HCT116 (cell line): Measurements from ENCODE around the gene SIGLEC7. TPM values are rescaled to one million over a fixed set of nuclear protein-coding genes. Genes with fewer than 3 reads are reported as not detected.

Source experiments
- ATAC-seq: fragments of 200-7000 bp; cut with Tn5 transposase; 2 replicates; pipeline ENCODE4 v1.9.1; 2020; ENCODE audit warnings: mild to moderate bottlenecking, moderate library complexity
- BruUV-seq: library from RNA; stranded (reverse); fragments of 400-500 nt; replicated peaks from 2 replicates; lab custom pipeline; 2021; lab: Mats Ljungman, UMichigan
- CTCF ChIA-PET: fragments of 300-600 bp; sonication (Branson Sonifier 250); formaldehyde crosslinking; loops from one replicate; lab custom pipeline; 2021; ENCODE audit warnings: antibody characterized with exemption; lab: Charles Lee
- POLR2A ChIA-PET: fragments of 300-600, 350-600 bp; sonication (Branson Sonifier 250); formaldehyde crosslinking; loops from one replicate; lab custom pipeline; 2021; ENCODE audit warnings: antibody characterized with exemption; lab: Charles Lee
- RAD21 ChIA-PET, 2 experiments: fragments of 300-600 bp; sonication (Branson Sonifier 250); formaldehyde crosslinking; loops; one replicate each; lab custom pipeline; 2023; ENCODE audit warnings: low total read pairs in 2 of 2; ENCODE audit not compliant: uncharacterized antibody in 2 of 2, unreplicated experiment in 2 of 2, low non-redundant PET in 1 of 2; lab: Charles Lee
- DNase-seq: peaks from one replicate; pipeline ENCODE4 v3.0.0-alpha.2; 2010; ENCODE audit warnings: low read depth, low spot score
- H2AFZ ChIP-seq: fragments of 200-600 bp; shearing (Covaris generic), sonication (generic); 2 replicates; pipeline ENCODE4 v1.6.1; 2017; ENCODE audit warnings: low read depth, mixed run types, mixed read lengths, antibody characterized with exemption, low read length; ENCODE audit not compliant: poor library complexity, severe bottlenecking
- H3K27ac ChIP-seq: 2 replicates; pipeline ENCODE4 v1.5.1; 2012; ENCODE audit warnings: low read depth, low read length
- H3K27me3 ChIP-seq: fragments of 200-600 bp; sonication (generic); 2 replicates; pipeline ENCODE4 v1.6.1; 2016; ENCODE audit warnings: mixed run types, low read length, mixed read lengths; ENCODE audit not compliant: insufficient read depth
- H3K36me3 ChIP-seq, 2 experiments: fragments of 200-500 bp in 1 of 2; fragments of 200-600 bp in 1 of 2; sonication (Bioruptor generic) in 1 of 2; sonication (generic) in 1 of 2; 2 replicates each; pipeline versions ENCODE4 v1.5.1 to v1.6.1; 2014 to 2016; ENCODE audit warnings: low read length in 2 of 2, inconsistent platforms in 1 of 2, mixed read lengths in 1 of 2, mixed run types in 1 of 2; ENCODE audit not compliant: insufficient read depth in 2 of 2, control insufficient read depth in 1 of 2
- H3K4me1 ChIP-seq, 2 experiments: fragments of 200-600 bp in 1 of 2; sonication (generic) in 1 of 2; 2 replicates each; pipeline versions ENCODE4 v1.5.1 to v1.6.1; 2012 to 2017; ENCODE audit warnings: low read length in 2 of 2, inconsistent platforms in 1 of 2, mild to moderate bottlenecking in 1 of 2, mixed read lengths in 1 of 2, mixed run types in 1 of 2, moderate library complexity in 1 of 2; ENCODE audit not compliant: insufficient read depth in 2 of 2, control insufficient read depth in 1 of 2
- H3K4me2 ChIP-seq: fragments of 200-600 bp; sonication (generic); 2 replicates; pipeline ENCODE4 v1.6.1; 2017; ENCODE audit warnings: mixed run types, low read length, mixed read lengths
- H3K4me3 ChIP-seq, 2 experiments: fragments of 200-600 bp in 1 of 2; sonication (generic) in 1 of 2; replicated peaks in 1 of 2; 2 replicates each; pipeline ENCODE4 v1.5.1; 2011 to 2016; ENCODE audit warnings: low read length in 2 of 2, control low read depth in 1 of 2, low read depth in 1 of 2, mild to moderate bottlenecking in 1 of 2, mixed read lengths in 1 of 2, mixed run types in 1 of 2
- H3K79me2 ChIP-seq: fragments of 200-600 bp; sonication (generic); 2 replicates; pipeline ENCODE4 v1.6.1; 2017; ENCODE audit warnings: mild to moderate bottlenecking, mixed run types, low read length, moderate library complexity, mixed read lengths; ENCODE audit not compliant: insufficient read depth
- H3K9ac ChIP-seq: fragments of 200-600 bp; sonication (generic); 2 replicates; pipeline ENCODE4 v1.6.1; 2016; ENCODE audit warnings: low read length, mixed read lengths
- H3K9me2 ChIP-seq: fragments of 200-600 bp; sonication (generic), shearing (Covaris generic); 2 replicates; pipeline ENCODE4 v1.6.1; 2017; ENCODE audit warnings: mixed run types, mild to moderate bottlenecking, moderate library complexity; ENCODE audit not compliant: insufficient read depth
- H3K9me3 ChIP-seq, 2 experiments: fragments of 200-500 bp in 1 of 2; fragments of 200-600 bp in 1 of 2; sonication (Bioruptor generic) in 1 of 2; sonication (generic) in 1 of 2; 2 replicates each; pipeline ENCODE4 v1.6.1; 2014 to 2017; ENCODE audit warnings: low read length in 2 of 2, mixed read lengths in 2 of 2, inconsistent platforms in 1 of 2, low read depth in 1 of 2, mild to moderate bottlenecking in 1 of 2, mixed run types in 1 of 2, moderate library complexity in 1 of 2; ENCODE audit not compliant: control insufficient read depth in 1 of 2, insufficient read depth in 1 of 2
- H4K20me1 ChIP-seq: fragments of 200-600 bp; sonication (generic), shearing (Covaris generic); 2 replicates; pipeline ENCODE4 v1.6.1; 2017; ENCODE audit warnings: mixed run types, mild to moderate bottlenecking, moderate library complexity; ENCODE audit not compliant: insufficient read depth
- CEBPB ChIP-seq: IDR thresholded peaks from 2 replicates; pipeline ENCODE4 v1.6.1; 2012; ENCODE audit warnings: low read depth
- CTCF ChIP-seq, 3 experiments: fragments of 200-600 bp in 1 of 3; sonication (generic) in 1 of 3; IDR thresholded peaks in 2 of 3; conservative IDR thresholded peaks in 1 of 3; 2 replicates each; pipeline ENCODE4 v1.5.1; 2012 to 2017; ENCODE audit warnings: low read depth in 2 of 3, low read length in 2 of 3, antibody characterized with exemption in 1 of 3, borderline replicate concordance in 1 of 3, control low read depth in 1 of 3, mild to moderate bottlenecking in 1 of 3, mixed read lengths in 1 of 3, mixed run types in 1 of 3, moderate library complexity in 1 of 3; ENCODE audit not compliant: insufficient read depth in 1 of 3
- EGR1 ChIP-seq: IDR thresholded peaks from 2 replicates; pipeline ENCODE4 v1.6.1; 2012; ENCODE audit warnings: low read depth
- ELF1 ChIP-seq: IDR thresholded peaks from 2 replicates; pipeline ENCODE4 v1.6.1; 2012; ENCODE audit warnings: low read depth, borderline replicate concordance
- EZH2 ChIP-seq: fragments of 200-600 bp; sonication (generic); IDR thresholded peaks from 2 replicates; pipeline ENCODE4 v1.6.1; 2017; ENCODE audit warnings: antibody characterized with exemption, mixed run types
- FOSL1 ChIP-seq: IDR thresholded peaks from 2 replicates; pipeline ENCODE4 v1.6.1; 2012; ENCODE audit warnings: low read depth
- JUND ChIP-seq: IDR thresholded peaks from 2 replicates; pipeline ENCODE4 v1.6.1; 2012
- POLR2AphosphoS5 ChIP-seq: IDR thresholded peaks from 2 replicates; pipeline ENCODE4 v1.6.1; 2011; ENCODE audit warnings: mild to moderate bottlenecking, low read depth, low read length, moderate library complexity
- RAD21 ChIP-seq: IDR thresholded peaks from 2 replicates; pipeline ENCODE4 v1.6.1; 2012; ENCODE audit warnings: low read depth, mild to moderate bottlenecking
- REST ChIP-seq: IDR thresholded peaks from 2 replicates; pipeline ENCODE4 v1.6.1; 2012; ENCODE audit warnings: low read depth
- SIN3A ChIP-seq: IDR thresholded peaks from 2 replicates; pipeline ENCODE4 v1.6.1; 2012; ENCODE audit warnings: low read depth
- SP1 ChIP-seq: IDR thresholded peaks from 2 replicates; pipeline ENCODE4 v1.6.1; 2012; ENCODE audit warnings: low read depth
- SRF ChIP-seq: IDR thresholded peaks from 2 replicates; pipeline ENCODE4 v1.6.1; 2012; ENCODE audit warnings: low read depth
- TCF7L2 ChIP-seq: IDR thresholded peaks from 2 replicates; pipeline ENCODE4 v1.7.0; 2011; ENCODE audit warnings: borderline replicate concordance, inconsistent platforms; ENCODE audit not compliant: insufficient read depth, insufficient read length; ENCODE audit errors: extremely low read depth
- YY1 ChIP-seq: IDR thresholded peaks from 2 replicates; pipeline ENCODE4 v1.6.1; 2011; ENCODE audit warnings: low read length, low read depth, moderate library complexity, mild to moderate bottlenecking; ENCODE audit not compliant: insufficient replicate concordance; ENCODE audit errors: extremely low read depth
- ZNF274 ChIP-seq: fragments of 200-500 bp; sonication (Bioruptor generic); IDR thresholded peaks from 2 replicates; pipeline ENCODE4 v1.6.1; 2014; ENCODE audit warnings: mild to moderate bottlenecking, low read depth, low read length, inconsistent platforms
- intact Hi-C: fragments of 100-400 bp; cut with micrococcal nuclease; formaldehyde crosslinking; loops from 2 replicates; pipeline ENCODE4 v1.10.0; 2022
- total RNA-seq: library from RNA; stranded (reverse); gene quantifications from one replicate; pipeline ENCODE4 v1.2.1, GENCODE V29; 2021; ENCODE audit not compliant: unreplicated experiment
- TF ChIP-seq, protein P1 (sequence below): IDR thresholded peaks from 2 replicates; pipeline ENCODE4 v1.6.1; 2012
- TF ChIP-seq, protein P2 (sequence below): IDR thresholded peaks from 2 replicates; pipeline ENCODE4 v1.6.1; 2011; ENCODE audit warnings: mild to moderate bottlenecking, low read length, moderate library complexity; ENCODE audit not compliant: insufficient replicate concordance; ENCODE audit errors: extremely low read depth
- TF ChIP-seq, protein P3 (sequence below): IDR thresholded peaks from 2 replicates; pipeline ENCODE4 v1.6.1; 2012

The SIGLEC7 gene
- total RNA-seq, 1 experiment from 2014 or later = not detected

DNA sequence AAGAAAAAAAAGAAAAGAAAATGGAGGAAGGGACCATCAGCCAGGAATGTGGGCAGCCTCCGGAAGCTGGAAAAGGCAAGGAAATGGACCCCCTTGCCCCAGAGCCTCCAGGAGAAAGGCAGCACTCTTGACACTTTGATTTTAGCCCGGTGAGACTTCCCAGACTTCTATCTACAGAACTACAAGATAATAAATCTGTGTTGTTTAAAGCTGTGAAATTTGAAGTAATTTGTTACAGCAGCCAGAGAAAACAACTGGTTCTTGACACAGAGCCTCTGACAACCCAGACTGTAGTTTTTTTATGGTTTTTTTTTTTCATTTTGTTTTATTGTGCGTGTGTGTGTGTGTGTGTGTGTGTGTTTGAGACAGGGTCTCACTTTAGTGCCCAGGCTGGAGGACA lies 41.5 kb upstream of the SIGLEC7 start:
- H3K9me3 ChIP-seq = no peaks in the 10 kb centered on the region
- DNase-seq = no peak
- H4K20me1 ChIP-seq = no peaks in the 10 kb centered on the region
- POLR2A ChIA-PET = no interaction called here
- H3K9me2 ChIP-seq = no peaks in the 10 kb centered on the region
- no peak for ATAC-seq
- no peak overlapping the region for H3K4me3 ChIP-seq
- intact Hi-C loops = no loop called here
- TF ChIP-seq, protein P1, sequence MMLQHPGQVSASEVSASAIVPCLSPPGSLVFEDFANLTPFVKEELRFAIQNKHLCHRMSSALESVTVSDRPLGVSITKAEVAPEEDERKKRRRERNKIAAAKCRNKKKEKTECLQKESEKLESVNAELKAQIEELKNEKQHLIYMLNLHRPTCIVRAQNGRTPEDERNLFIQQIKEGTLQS = no peak
- TF ChIP-seq SIN3A (no peak), EZH2 (no peak), TCF7L2 (no peak), CEBPB (no peak), FOSL1 (no peak), EGR1 (no peak), ELF1 (no peak), REST (no peak), JUND (no peak), CTCF (IDR thresholded peaks at IDR 0.05 in 2 of 3, conservative IDR thresholded peaks at IDR 0.05 in 1 of 3; ENCODE audit: borderline replicate concordance in 1 of 3, insufficient read depth in 1 of 3, low read depth in 2 of 3, low read length in 2 of 3) (no peak), ZNF274 (no peak), RAD21 (no peak), SRF (no peak), YY1 (no peak), SP1 (no peak), POLR2AphosphoS5 (no peak)
- TF ChIP-seq, protein P2, sequence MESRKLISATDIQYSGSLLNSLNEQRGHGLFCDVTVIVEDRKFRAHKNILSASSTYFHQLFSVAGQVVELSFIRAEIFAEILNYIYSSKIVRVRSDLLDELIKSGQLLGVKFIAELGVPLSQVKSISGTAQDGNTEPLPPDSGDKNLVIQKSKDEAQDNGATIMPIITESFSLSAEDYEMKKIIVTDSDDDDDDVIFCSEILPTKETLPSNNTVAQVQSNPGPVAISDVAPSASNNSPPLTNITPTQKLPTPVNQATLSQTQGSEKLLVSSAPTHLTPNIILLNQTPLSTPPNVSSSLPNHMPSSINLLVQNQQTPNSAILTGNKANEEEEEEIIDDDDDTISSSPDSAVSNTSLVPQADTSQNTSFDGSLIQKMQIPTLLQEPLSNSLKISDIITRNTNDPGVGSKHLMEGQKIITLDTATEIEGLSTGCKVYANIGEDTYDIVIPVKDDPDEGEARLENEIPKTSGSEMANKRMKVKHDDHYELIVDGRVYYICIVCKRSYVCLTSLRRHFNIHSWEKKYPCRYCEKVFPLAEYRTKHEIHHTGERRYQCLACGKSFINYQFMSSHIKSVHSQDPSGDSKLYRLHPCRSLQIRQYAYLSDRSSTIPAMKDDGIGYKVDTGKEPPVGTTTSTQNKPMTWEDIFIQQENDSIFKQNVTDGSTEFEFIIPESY = no peak
- TF ChIP-seq, protein P3, sequence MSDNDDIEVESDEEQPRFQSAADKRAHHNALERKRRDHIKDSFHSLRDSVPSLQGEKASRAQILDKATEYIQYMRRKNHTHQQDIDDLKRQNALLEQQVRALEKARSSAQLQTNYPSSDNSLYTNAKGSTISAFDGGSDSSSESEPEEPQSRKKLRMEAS = no peak
- TF ChIP-seq, all 23 proteins: peak for 0
- no TSS peak for BruUV-seq
- RAD21 ChIA-PET = no interaction called here
- H3K27ac ChIP-seq = no peak overlapping the region
- peaks cover 6 to 16% of the 10 kb centered on the region in 2 experiments; a peak in 3 of 4 replicates for H3K36me3 ChIP-seq
- H3K4me2 ChIP-seq = no peak overlapping the region
- H3K27me3 ChIP-seq = no peaks in the 10 kb centered on the region
- no peak overlapping the region for H3K9ac ChIP-seq
- peaks cover 0 to 6% of the 10 kb centered on the region in 2 experiments; a peak in 1 of 4 replicates for H3K4me1 ChIP-seq
- H3K79me2 ChIP-seq = peaks cover 22% of the 10 kb centered on the region
- CTCF ChIA-PET = interaction anchor here (1.3 kb wide), 1 partner anchor 79 kb away, joined by 3 read pairs; no protein-coding TSS in a partner anchor
- no peak overlapping the region for H2AFZ ChIP-seq
